HG03175 (cell line): Measurements from ENCODE around the gene COL4A3.
"Not testable (repeated sequence)": the region's sequence is repeated elsewhere in the genome, so short reads cannot be mapped to it uniquely, and the experiment has no call there.

Experiments used
- ATAC-seq: cut with Tn5 transposase; IDR thresholded peaks from one replicate; pipeline ENCODE4 v1.9.1; 2021; ENCODE audit warnings: mild to moderate bottlenecking, moderate library complexity; ENCODE audit not compliant: unreplicated experiment

Gene COL4A3

GRCh38 chr2:227205701-227206100, 41.3 kb downstream of the COL4A3 start:
- ATAC-seq: no peak

GRCh38 chr2:227206406-227206805, 42.0 kb downstream of the COL4A3 start:
- ATAC-seq: no peak

GRCh38 chr2:227207573-227207972, 43.1 kb downstream of the COL4A3 start:
- no peak for ATAC-seq

GRCh38 chr2:227214622-227215041, 50.2 kb downstream of the COL4A3 start:
- no peak for ATAC-seq

- ATAC-seq: no peak
Observed at GRCh38 chr2:227219312-227220105, 55.1 kb downstream of the COL4A3 start.

GRCh38 chr2:227221120-227221519, 56.7 kb downstream of the COL4A3 start:
- no peak for ATAC-seq

- ATAC-seq: no peak
Observed at GRCh38 chr2:227222292-227222691, 57.9 kb downstream of the COL4A3 start.

- not testable (repeated sequence) for ATAC-seq
Observed at GRCh38 chr2:227225641-227226040, 61.2 kb downstream of the COL4A3 start.

GRCh38 chr2:227228061-227228667, 63.7 kb downstream of the COL4A3 start:
- ATAC-seq: no peak

GRCh38 chr2:227230151-227230550, 65.7 kb downstream of the COL4A3 start:
- ATAC-seq: no peak

GRCh38 chr2:227234429-227234828, 70.0 kb downstream of the COL4A3 start:
- no peak for ATAC-seq

GRCh38 chr2:227237786-227238185, 73.4 kb downstream of the COL4A3 start:
- peak; percentile 8 for ATAC-seq

- ATAC-seq: peak; percentile 64
Observed at GRCh38 chr2:227238238-227239237, 74.1 kb downstream of the COL4A3 start.

GRCh38 chr2:227241005-227241404, 76.6 kb downstream of the COL4A3 start:
- no peak for ATAC-seq

- no peak for ATAC-seq
Observed at GRCh38 chr2:227248876-227249275, 84.5 kb downstream of the COL4A3 start.

GRCh38 chr2:227252831-227253230, 88.4 kb downstream of the COL4A3 start:
- no peak for ATAC-seq

GRCh38 chr2:227256605-227257004, 92.2 kb downstream of the COL4A3 start:
- no peak for ATAC-seq

- ATAC-seq: no peak
Observed at GRCh38 chr2:227257820-227258219, 93.4 kb downstream of the COL4A3 start.

- ATAC-seq: no peak
Observed at GRCh38 chr2:227260041-227260440, 95.6 kb downstream of the COL4A3 start.

- ATAC-seq: no peak
Observed at GRCh38 chr2:227267410-227268115, 103.1 kb downstream of the COL4A3 start.

GRCh38 chr2:227280895-227281294, 116.5 kb downstream of the COL4A3 start:
- ATAC-seq: no peak
